ENCODE data around the gene RPS25.
"Not testable (repeated sequence)": the region's sequence is repeated elsewhere in the genome, so short reads cannot be mapped to it uniquely, and the experiment has no call there.

Gene RPS25

GRCh38 chr11:119017377-119017776 lies 766 bp downstream of the RPS25 start:
- peak overlapping the region; percentile 94 for H3K27ac ChIP-seq (ENCODE audit: low read depth, low read length)
- peaks cover 8 to 39% (median 30%) of the 10 kb centered on the region in 5 donors for H3K4me1 ChIP-seq (ENCODE audit: control insufficient read depth in 5 of 5, insufficient read depth in 5 of 5, low read length in 5 of 5)
- H3K27me3 ChIP-seq (ENCODE audit: control insufficient read depth in 5 of 5, insufficient read depth in 4 of 5, low read length in 5 of 5); H3K9me3 ChIP-seq (ENCODE audit: control insufficient read depth in 5 of 5, low read length in 5 of 5): not testable (repeated sequence)
- peaks cover 25 to 52% (median 44%) of the 10 kb centered on the region in 5 donors for H3K36me3 ChIP-seq (ENCODE audit: control insufficient read depth in 5 of 5, insufficient read depth in 5 of 5, low read length in 5 of 5)
- peak overlapping the region; percentile 98 to 100 (median 99) for H3K4me3 ChIP-seq (ENCODE audit: low read depth in 1 of 5, low read length in 5 of 5)
- peak overlapping the region; percentile 77 to 97 (median 96) for H3K9ac ChIP-seq (ENCODE audit: low read length in 5 of 5)

- H3K27ac ChIP-seq (ENCODE audit: low read depth, low read length): peak overlapping the region; percentile 94
- no peaks in the 10 kb centered on the region for H3K9me3 ChIP-seq (ENCODE audit: control insufficient read depth in 5 of 5, low read length in 5 of 5)
- H3K27me3 ChIP-seq (ENCODE audit: control insufficient read depth in 5 of 5, insufficient read depth in 4 of 5, low read length in 5 of 5): no peaks in the 10 kb centered on the region
- peak overlapping the region in 4 of 5 donors; percentile 28 to 96 (median 38) for H3K9ac ChIP-seq (ENCODE audit: low read length in 5 of 5)
- peak overlapping the region in 2 of 5 donors; percentile 98 to 100 for H3K4me3 ChIP-seq (ENCODE audit: low read depth in 1 of 5, low read length in 5 of 5)
- H3K4me1 ChIP-seq (ENCODE audit: control insufficient read depth in 5 of 5, insufficient read depth in 5 of 5, low read length in 5 of 5): peaks cover 8 to 39% (median 30%) of the 10 kb centered on the region in 5 donors
- peaks cover 24 to 52% (median 47%) of the 10 kb centered on the region in 5 donors for H3K36me3 ChIP-seq (ENCODE audit: control insufficient read depth in 5 of 5, insufficient read depth in 5 of 5, low read length in 5 of 5)
These were observed 1.7 kb downstream of the RPS25 start for GRCh38 chr11:119016216-119017009.

- Histone ChIP-seq H3K9ac (ENCODE audit: low read length in 5 of 5) (no peak overlapping the region), H3K4me1 (ENCODE audit: control insufficient read depth in 5 of 5, insufficient read depth in 5 of 5, low read length in 5 of 5) (peaks cover 8 to 33% (median 29%) of the 10 kb centered on the region in 5 donors), H3K4me3 (ENCODE audit: low read depth in 1 of 5, low read length in 5 of 5) (no peak overlapping the region), H3K27me3 (ENCODE audit: control insufficient read depth in 5 of 5, insufficient read depth in 4 of 5, low read length in 5 of 5) (no peaks in the 10 kb centered on the region), H3K27ac (ENCODE audit: low read depth, low read length) (no peak overlapping the region), H3K36me3 (ENCODE audit: control insufficient read depth in 5 of 5, insufficient read depth in 5 of 5, low read length in 5 of 5) (peaks cover 23 to 59% (median 58%) of the 10 kb centered on the region in 5 donors), H3K9me3 (ENCODE audit: control insufficient read depth in 5 of 5, low read length in 5 of 5) (no peaks in the 10 kb centered on the region)
These were observed 3.0 kb downstream of the RPS25 start for GRCh38 chr11:119015054-119015611.

- Histone ChIP-seq H3K9ac (ENCODE audit: low read length in 5 of 5) (no peak overlapping the region), H3K4me1 (ENCODE audit: control insufficient read depth in 5 of 5, insufficient read depth in 5 of 5, low read length in 5 of 5) (peaks cover 4 to 25% (median 21%) of the 10 kb centered on the region in 5 donors), H3K27ac (ENCODE audit: low read depth, low read length) (no peak overlapping the region), H3K36me3 (ENCODE audit: control insufficient read depth in 5 of 5, insufficient read depth in 5 of 5, low read length in 5 of 5) (peaks cover 23 to 66% (median 57%) of the 10 kb centered on the region in 5 donors), H3K27me3 (ENCODE audit: control insufficient read depth in 5 of 5, insufficient read depth in 4 of 5, low read length in 5 of 5) (no peaks in the 10 kb centered on the region), H3K9me3 (ENCODE audit: control insufficient read depth in 5 of 5, low read length in 5 of 5) (no peaks in the 10 kb centered on the region), H3K4me3 (ENCODE audit: low read depth in 1 of 5, low read length in 5 of 5) (no peak overlapping the region)
These were observed 3.8 kb downstream of the RPS25 start for GRCh38 chr11:119014209-119014924.

- Histone ChIP-seq H3K9me3 (ENCODE audit: control insufficient read depth in 5 of 5, low read length in 5 of 5) (no peaks in the 10 kb centered on the region), H3K27me3 (ENCODE audit: control insufficient read depth in 5 of 5, insufficient read depth in 4 of 5, low read length in 5 of 5) (no peaks in the 10 kb centered on the region), H3K4me1 (ENCODE audit: control insufficient read depth in 5 of 5, insufficient read depth in 5 of 5, low read length in 5 of 5) (peaks cover 4 to 19% (median 16%) of the 10 kb centered on the region in 5 donors), H3K36me3 (ENCODE audit: control insufficient read depth in 5 of 5, insufficient read depth in 5 of 5, low read length in 5 of 5) (peaks cover 23 to 73% (median 61%) of the 10 kb centered on the region in 5 donors), H3K9ac (ENCODE audit: low read length in 5 of 5) (no peak overlapping the region), H3K4me3 (ENCODE audit: low read depth in 1 of 5, low read length in 5 of 5) (no peak overlapping the region), H3K27ac (ENCODE audit: low read depth, low read length) (no peak overlapping the region)
These were observed 5.4 kb downstream of the RPS25 start for GRCh38 chr11:119012629-119013170.

- no peak overlapping the region for H3K27ac ChIP-seq (ENCODE audit: low read depth, low read length)
- no peaks in the 10 kb centered on the region for H3K27me3 ChIP-seq (ENCODE audit: control insufficient read depth in 5 of 5, insufficient read depth in 4 of 5, low read length in 5 of 5)
- H3K4me3 ChIP-seq (ENCODE audit: low read depth in 1 of 5, low read length in 5 of 5): no peak overlapping the region
- peaks cover 23 to 81% (median 67%) of the 10 kb centered on the region in 5 donors for H3K36me3 ChIP-seq (ENCODE audit: control insufficient read depth in 5 of 5, insufficient read depth in 5 of 5, low read length in 5 of 5)
- H3K9ac ChIP-seq (ENCODE audit: low read length in 5 of 5): no peak overlapping the region
- H3K9me3 ChIP-seq (ENCODE audit: control insufficient read depth in 5 of 5, low read length in 5 of 5): no peaks in the 10 kb centered on the region
- H3K4me1 ChIP-seq (ENCODE audit: control insufficient read depth in 5 of 5, insufficient read depth in 5 of 5, low read length in 5 of 5): peaks cover 0 to 8% (median 6%) of the 10 kb centered on the region in 5 donors
These were observed 6.6 kb downstream of the RPS25 start for GRCh38 chr11:119011476-119012053.

- Histone ChIP-seq H3K27ac (ENCODE audit: low read depth, low read length) (no peak overlapping the region), H3K4me1 (ENCODE audit: control insufficient read depth in 5 of 5, insufficient read depth in 5 of 5, low read length in 5 of 5) (no peaks in the 10 kb centered on the region), H3K27me3 (ENCODE audit: control insufficient read depth in 5 of 5, insufficient read depth in 4 of 5, low read length in 5 of 5) (no peaks in the 10 kb centered on the region), H3K9ac (ENCODE audit: low read length in 5 of 5) (no peak overlapping the region), H3K9me3 (ENCODE audit: control insufficient read depth in 5 of 5, low read length in 5 of 5) (no peaks in the 10 kb centered on the region), H3K36me3 (ENCODE audit: control insufficient read depth in 5 of 5, insufficient read depth in 5 of 5, low read length in 5 of 5) (peaks cover 0 to 58% (median 39%) of the 10 kb centered on the region in 5 donors), H3K4me3 (ENCODE audit: low read depth in 1 of 5, low read length in 5 of 5) (no peak overlapping the region)
These were observed 11.5 kb downstream of the RPS25 start for GRCh38 chr11:119006656-119007055.

GRCh38 chr11:119000906-119001305 lies 17.2 kb downstream of the RPS25 start:
- H3K27me3 ChIP-seq (ENCODE audit: control insufficient read depth in 5 of 5, insufficient read depth in 4 of 5, low read length in 5 of 5): no peaks in the 10 kb centered on the region
- H3K36me3 ChIP-seq (ENCODE audit: control insufficient read depth in 5 of 5, insufficient read depth in 5 of 5, low read length in 5 of 5): peaks cover 7 to 37% (median 21%) of the 10 kb centered on the region in 5 donors
- no peak overlapping the region for H3K9ac ChIP-seq (ENCODE audit: low read length in 5 of 5)
- H3K4me3 ChIP-seq (ENCODE audit: low read depth in 1 of 5, low read length in 5 of 5): no peak overlapping the region
- peaks cover 7 to 24% (median 22%) of the 10 kb centered on the region in 5 donors for H3K4me1 ChIP-seq (ENCODE audit: control insufficient read depth in 5 of 5, insufficient read depth in 5 of 5, low read length in 5 of 5)
- no peak overlapping the region for H3K27ac ChIP-seq (ENCODE audit: low read depth, low read length)
- H3K9me3 ChIP-seq (ENCODE audit: control insufficient read depth in 5 of 5, low read length in 5 of 5): no peaks in the 10 kb centered on the region

- H3K4me3 ChIP-seq (ENCODE audit: low read depth in 1 of 5, low read length in 5 of 5): peak overlapping the region; percentile 78 to 99 (median 89)
- H3K27ac ChIP-seq (ENCODE audit: low read depth, low read length): peak overlapping the region; percentile 75
- H3K27me3 ChIP-seq (ENCODE audit: control insufficient read depth in 5 of 5, insufficient read depth in 4 of 5, low read length in 5 of 5): no peaks in the 10 kb centered on the region
These were observed 19.3 kb downstream of the RPS25 start for GRCh38 chr11:118998822-118999221.

More at GRCh38 chr11:118998822-118999221, 19.3 kb downstream of the RPS25 start:
- Histone ChIP-seq H3K9me3 (ENCODE audit: control insufficient read depth in 5 of 5, low read length in 5 of 5) (no peaks in the 10 kb centered on the region), H3K36me3 (ENCODE audit: control insufficient read depth in 5 of 5, insufficient read depth in 5 of 5, low read length in 5 of 5) (peaks cover 7 to 32% (median 15%) of the 10 kb centered on the region in 5 donors), H3K4me1 (ENCODE audit: control insufficient read depth in 5 of 5, insufficient read depth in 5 of 5, low read length in 5 of 5) (peaks cover 7 to 24% (median 22%) of the 10 kb centered on the region in 5 donors), H3K9ac (ENCODE audit: low read length in 5 of 5) (peak overlapping the region; percentile 73 to 93 (median 76))

All from subcutaneous abdominal adipose tissue (tissue), 5 donors.